HAP-1 (cell line): ENCODE measurements around the gene GPR21.

Experiments used
- DNase-seq, 2 experiments: peaks; one replicate each; pipeline ENCODE4 v3.0.0-alpha.2; 2016 to 2020; ENCODE audit warnings: low spot score in 2 of 2
- H3K27me3 ChIP-seq: fragments of 250-450 bp; sonication (Bioruptor Pico); 2 replicates; pipeline ENCODE4 v1.5.1; 2020; ENCODE audit warnings: low read depth, mild to moderate bottlenecking, moderate library complexity
- H3K36me3 ChIP-seq: fragments of 250-450 bp; sonication (Bioruptor Pico); replicated peaks from 2 replicates; pipeline ENCODE4 v1.5.1; 2020; ENCODE audit warnings: mild to moderate bottlenecking
- H3K4me1 ChIP-seq: fragments of 250-450 bp; sonication (Bioruptor Pico); 2 replicates; pipeline ENCODE4 v1.5.1; 2020; ENCODE audit warnings: mild to moderate bottlenecking
- H3K4me3 ChIP-seq: fragments of 250-450 bp; sonication (Bioruptor Pico); 2 replicates; pipeline ENCODE4 v1.5.1; 2020; ENCODE audit warnings: mild to moderate bottlenecking, moderate library complexity
- H3K9me3 ChIP-seq: fragments of 250-450 bp; sonication (Bioruptor Pico); 2 replicates; pipeline ENCODE4 v1.5.1; 2020; ENCODE audit warnings: mild to moderate bottlenecking, moderate library complexity
- in situ Hi-C: fragments of 300-500 bp; cut with MboI; formaldehyde crosslinking; loops from 3 replicates; pipeline ENCODE4 v1.14.3; 2020; ENCODE audit warnings: low sequenced_read_pairs, inconsistent platforms, mixed read lengths

GPR21 gene

DNA sequence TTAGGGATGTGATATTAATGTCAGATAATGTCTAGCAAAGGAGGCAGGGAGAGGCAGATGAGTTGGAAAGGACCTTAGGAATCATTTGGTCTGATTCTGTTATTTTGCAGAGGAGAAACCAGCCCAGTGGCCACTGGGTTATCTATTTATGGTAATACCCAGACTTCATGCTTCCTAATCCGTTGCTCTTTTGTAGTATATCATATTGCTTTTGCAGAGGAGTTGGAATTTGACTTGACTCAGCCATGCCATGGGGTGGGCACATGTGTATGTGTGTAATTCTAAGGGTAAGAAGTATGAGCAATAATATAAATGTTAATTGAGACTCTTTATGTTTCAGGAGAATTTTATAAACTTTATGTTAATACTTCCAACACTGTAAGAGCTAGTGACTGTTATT lies 7.3 kb downstream of the GPR21 start:
- in situ Hi-C loops = no loop called here
- Histone ChIP-seq H3K9me3 (no peaks in the 10 kb centered on the region), H3K4me1 (no peaks in the 10 kb centered on the region), H3K36me3 (no peaks in the 10 kb centered on the region; the same call in none of the 2 replicates), H3K27me3 (no peaks in the 10 kb centered on the region), H3K4me3 (no peak overlapping the region)
- no peak for DNase-seq

DNA sequence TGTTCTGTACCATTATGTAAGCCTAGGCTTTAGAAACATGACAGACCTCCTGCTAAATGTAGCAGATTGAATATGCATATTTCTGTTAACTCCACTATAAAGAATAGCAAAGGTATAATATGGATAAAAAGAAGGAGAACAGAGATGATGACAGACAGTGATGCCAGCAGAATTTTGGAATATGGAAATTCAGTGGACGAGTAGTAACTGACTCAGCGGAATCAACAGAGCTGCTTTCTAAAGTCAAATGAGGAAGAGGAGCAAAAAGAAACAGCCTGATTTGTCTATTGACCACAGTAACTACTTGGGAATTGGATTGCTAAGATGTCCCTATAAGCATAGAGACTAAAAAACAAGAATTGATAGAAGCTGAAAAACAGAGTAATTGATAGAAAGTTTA lies 8.0 kb downstream of the GPR21 start:
- Histone ChIP-seq H3K36me3 (no peaks in the 10 kb centered on the region; the same call in none of the 2 replicates), H3K4me3 (no peak overlapping the region), H3K27me3 (no peaks in the 10 kb centered on the region), H3K4me1 (no peaks in the 10 kb centered on the region), H3K9me3 (no peaks in the 10 kb centered on the region)
- DNase-seq = no peak
- in situ Hi-C loops = no loop called here

DNA sequence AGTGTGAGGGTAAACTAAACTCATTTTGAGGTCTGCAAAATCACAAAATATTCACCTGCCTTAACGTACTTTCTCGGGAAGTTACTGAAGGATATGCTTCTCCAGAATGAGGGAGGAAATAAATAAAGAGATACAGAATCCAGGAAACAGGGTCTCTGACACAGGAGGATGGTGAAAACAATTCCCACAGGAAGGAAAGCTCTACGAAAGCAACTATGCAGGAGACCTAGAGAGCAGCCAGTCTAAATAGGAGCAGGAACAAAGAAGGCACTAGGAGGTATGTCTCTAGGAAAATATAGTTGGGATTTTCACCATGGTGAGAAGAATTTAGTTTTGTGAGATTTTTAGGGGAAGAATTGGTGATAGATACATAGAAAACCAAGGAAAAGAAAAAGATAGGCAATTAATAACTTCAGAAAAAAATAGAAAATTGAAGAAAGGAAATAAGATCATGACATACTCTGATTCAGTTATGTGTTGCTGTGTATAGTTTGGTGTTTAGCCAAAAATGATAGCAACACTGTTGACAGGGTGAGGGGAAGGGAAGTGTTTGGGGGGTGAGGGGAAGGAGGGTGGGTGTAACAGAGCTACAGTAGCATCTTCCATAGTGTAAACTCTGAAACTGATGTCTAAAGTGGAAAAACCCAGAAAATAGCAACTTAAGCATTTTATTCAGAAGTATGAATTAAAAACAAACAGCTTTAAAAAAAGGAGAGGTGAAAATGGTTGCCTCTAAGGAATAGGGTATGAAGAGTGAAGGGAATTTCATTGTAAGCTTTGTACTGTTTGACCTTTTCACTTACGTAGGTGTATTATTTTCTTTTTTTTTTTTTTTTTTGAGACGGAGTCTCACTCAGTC lies 9.8 kb downstream of the GPR21 start:
- no peaks in the 10 kb centered on the region; the same call in none of the 2 replicates for H3K36me3 ChIP-seq
- no peak overlapping the region for H3K4me3 ChIP-seq
- no peaks in the 10 kb centered on the region for H3K9me3 ChIP-seq
- in situ Hi-C loops = no loop called here
- DNase-seq = no peak
- no peaks in the 10 kb centered on the region for H3K27me3 ChIP-seq
- H3K4me1 ChIP-seq = no peaks in the 10 kb centered on the region

DNA sequence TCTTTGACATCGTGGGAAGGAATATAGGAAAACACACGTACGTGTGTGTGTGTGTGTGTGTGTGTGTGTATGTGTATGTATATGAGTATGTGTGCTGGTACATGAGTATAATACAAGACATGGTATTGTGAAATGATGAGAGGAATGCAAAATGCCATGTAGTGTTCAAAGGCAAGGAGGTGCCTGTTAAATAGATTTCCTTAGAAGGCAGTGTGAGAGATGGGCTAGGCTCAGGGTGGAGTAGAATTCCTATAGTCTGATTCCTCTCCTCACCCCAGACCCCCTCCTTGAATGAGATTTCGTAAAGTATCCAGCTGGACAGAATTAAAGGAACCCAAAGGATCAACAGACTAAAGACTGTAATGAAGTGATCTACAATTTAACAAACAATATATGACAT lies 11.1 kb downstream of the GPR21 start:
- no peaks in the 10 kb centered on the region; the same call in none of the 2 replicates for H3K36me3 ChIP-seq
- no peaks in the 10 kb centered on the region for H3K27me3 ChIP-seq
- in situ Hi-C loops = no loop called here
- no peaks in the 10 kb centered on the region for H3K4me1 ChIP-seq
- no peak for DNase-seq
- H3K4me3 ChIP-seq = no peak overlapping the region
- H3K9me3 ChIP-seq = no peaks in the 10 kb centered on the region

- no peaks in the 10 kb centered on the region; the same call in 1 of the 2 replicates for H3K4me1 ChIP-seq
- DNase-seq = no peak
- H3K4me3 ChIP-seq = no peak overlapping the region
- no peaks in the 10 kb centered on the region; the same call in 1 of the 2 replicates for H3K36me3 ChIP-seq
- H3K9me3 ChIP-seq = no peaks in the 10 kb centered on the region
- H3K27me3 ChIP-seq = no peaks in the 10 kb centered on the region
- in situ Hi-C loops = no loop called here
Observed at GRCh38 chr9:123046406-123047195, 13.1 kb downstream of the GPR21 start.

DNA sequence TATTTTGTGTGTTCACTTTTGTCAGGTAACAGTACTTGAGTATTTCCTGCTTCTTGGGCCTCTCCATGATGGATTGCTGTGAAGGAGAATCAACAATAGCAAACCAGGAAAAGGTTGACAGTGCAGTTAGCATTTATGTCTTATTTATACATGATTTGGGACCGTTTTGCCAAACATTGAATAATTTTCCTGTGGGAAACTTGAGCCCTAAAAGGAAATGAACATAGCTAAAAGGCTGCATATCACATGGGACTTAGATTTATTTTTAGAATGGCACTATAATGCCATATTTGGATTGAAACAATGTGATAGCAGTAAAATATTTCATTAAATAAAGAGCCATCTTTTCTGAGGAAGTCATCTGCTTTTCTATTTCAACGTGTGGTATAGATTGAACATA lies 15.3 kb downstream of the GPR21 start:
- no peak for DNase-seq
- Histone ChIP-seq H3K9me3 (no peaks in the 10 kb centered on the region), H3K27me3 (no peaks in the 10 kb centered on the region), H3K4me1 (peaks cover 9% of the 10 kb centered on the region; the same call in 1 of the 2 replicates), H3K36me3 (no peaks in the 10 kb centered on the region), H3K4me3 (no peak overlapping the region)
- in situ Hi-C loops = no loop called here

DNA sequence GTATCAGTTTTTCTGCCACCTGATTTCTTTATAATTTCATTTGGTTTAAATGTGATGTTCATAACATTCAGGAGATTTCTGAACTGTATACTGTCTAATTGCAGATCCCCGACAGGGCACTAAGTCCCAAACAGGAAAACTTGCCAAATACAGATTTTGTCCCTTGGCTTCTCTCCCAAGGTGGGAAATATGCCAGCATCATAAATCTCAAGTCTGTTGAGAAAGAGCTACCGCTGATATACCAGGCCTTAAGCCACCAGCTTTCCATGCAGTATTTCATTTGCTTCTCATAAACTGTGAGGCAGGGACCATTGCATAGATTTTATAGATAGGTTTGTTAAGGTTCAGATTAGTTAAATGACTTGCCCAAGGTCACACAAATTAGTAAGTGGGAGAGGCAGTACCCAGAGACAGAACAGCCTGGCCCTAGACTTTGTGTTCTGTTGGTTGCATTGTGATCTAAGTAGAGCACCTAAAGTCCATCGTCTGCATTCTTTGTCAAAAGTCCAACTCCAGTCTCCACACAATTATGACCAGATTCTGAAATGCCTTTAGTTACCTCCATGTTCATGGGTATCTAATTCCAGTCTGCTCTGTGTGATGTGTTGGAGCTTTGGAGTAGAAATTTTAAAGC lies 16.2 kb downstream of the GPR21 start:
- no peak overlapping the region for H3K4me3 ChIP-seq
- in situ Hi-C loops = no loop called here
- no peaks in the 10 kb centered on the region for H3K27me3 ChIP-seq
- no peaks in the 10 kb centered on the region for H3K9me3 ChIP-seq
- peaks cover 12% of the 10 kb centered on the region; the same call in 1 of the 2 replicates for H3K4me1 ChIP-seq
- H3K36me3 ChIP-seq = peaks cover 3% of the 10 kb centered on the region; the same call in 1 of the 2 replicates
- no peak for DNase-seq

DNA sequence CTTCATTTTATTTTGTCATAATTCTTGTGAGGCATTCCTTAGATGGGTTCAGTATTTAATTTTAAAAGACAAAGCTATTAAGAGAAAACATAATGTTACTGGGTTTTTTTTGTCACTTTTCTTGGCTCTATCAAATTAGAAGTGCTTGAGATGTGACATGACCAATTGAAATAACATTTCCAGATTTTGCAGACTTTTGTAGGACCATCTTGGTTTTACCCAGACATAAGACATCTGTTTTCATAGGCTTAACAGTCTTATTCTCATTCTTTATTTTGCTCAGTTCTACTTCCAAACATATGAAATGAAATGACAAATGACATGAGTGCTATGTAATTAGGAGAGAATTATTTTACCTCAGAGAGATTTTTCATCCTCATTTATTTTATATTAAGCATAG lies 19.6 kb downstream of the GPR21 start:
- no peaks in the 10 kb centered on the region for H3K9me3 ChIP-seq
- in situ Hi-C loops = no loop called here
- H3K4me1 ChIP-seq = peaks cover 15% of the 10 kb centered on the region; the same call in 1 of the 2 replicates
- no peak overlapping the region for H3K4me3 ChIP-seq
- peaks cover 8% of the 10 kb centered on the region for H3K36me3 ChIP-seq
- H3K27me3 ChIP-seq = no peaks in the 10 kb centered on the region
- no peak for DNase-seq

- Histone ChIP-seq H3K27me3 (no peaks in the 10 kb centered on the region), H3K4me3 (no peak overlapping the region), H3K36me3 (peaks cover 8% of the 10 kb centered on the region), H3K4me1 (peaks cover 15% of the 10 kb centered on the region; the same call in 1 of the 2 replicates), H3K9me3 (no peaks in the 10 kb centered on the region)
- DNase-seq = peak in 1 of 2 experiments; percentile 13
- in situ Hi-C loops = no loop called here
Observed at GRCh38 chr9:123053711-123054110, 20.2 kb downstream of the GPR21 start.

DNA sequence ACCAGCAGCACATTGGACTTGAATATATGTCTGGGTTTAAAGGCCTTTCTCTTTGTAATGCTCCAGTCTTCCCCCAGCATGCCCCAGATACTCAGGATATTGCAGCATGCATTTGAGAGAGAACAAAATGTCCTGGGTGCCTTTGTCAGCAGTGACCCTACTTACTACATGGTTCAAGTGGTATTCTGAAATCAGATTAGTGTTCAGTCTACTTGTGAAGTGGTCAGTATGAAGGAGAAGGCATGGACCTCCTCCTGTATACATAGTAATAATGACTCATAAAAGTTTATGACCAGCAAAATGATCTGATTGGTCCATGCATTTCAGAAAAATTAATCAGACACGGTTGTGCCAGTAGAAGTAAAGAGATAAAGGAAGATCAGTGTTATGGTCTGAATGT lies 25.4 kb downstream of the GPR21 start:
- Histone ChIP-seq H3K4me3 (no peak overlapping the region), H3K4me1 (peaks cover 5% of the 10 kb centered on the region; the same call in 1 of the 2 replicates), H3K36me3 (peaks cover 8% of the 10 kb centered on the region), H3K9me3 (no peaks in the 10 kb centered on the region), H3K27me3 (no peaks in the 10 kb centered on the region)
- in situ Hi-C loops = no loop called here
- DNase-seq = no peak

DNA sequence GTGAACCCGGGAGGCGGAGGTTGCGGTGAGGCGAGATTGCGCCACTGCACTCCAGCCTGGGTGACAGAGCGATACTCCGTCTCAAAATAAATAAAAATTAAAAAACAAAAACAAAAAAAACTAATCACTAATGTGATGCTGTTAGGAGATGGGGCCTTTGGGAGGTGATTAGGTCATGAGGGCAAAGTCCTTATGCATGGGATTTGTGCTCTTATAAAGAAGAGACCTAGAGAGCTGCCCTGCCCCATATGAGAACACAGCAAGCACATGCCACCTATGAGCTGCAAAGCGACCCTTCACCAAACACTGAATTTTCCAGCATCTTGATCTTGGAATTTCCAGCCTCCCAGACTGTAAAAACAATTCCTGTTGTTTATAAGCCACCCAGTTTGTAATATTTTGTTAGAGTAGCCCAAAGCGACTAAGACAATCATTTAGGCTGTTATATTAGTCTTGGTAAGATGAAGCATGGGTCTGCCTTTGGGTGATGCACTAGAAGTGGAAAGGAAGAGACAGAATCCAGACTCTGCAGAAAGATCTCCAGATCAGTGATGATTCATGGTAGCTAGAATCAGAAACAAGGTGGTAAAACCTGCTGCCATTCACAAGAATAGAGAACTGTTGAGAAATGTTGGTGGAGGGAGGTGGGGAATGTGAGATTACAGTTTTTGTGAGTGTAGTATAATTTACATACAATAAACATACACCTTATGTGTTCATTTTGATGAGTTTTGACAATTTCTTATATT lies 26.2 kb downstream of the GPR21 start:
- in situ Hi-C loops = no loop called here
- Histone ChIP-seq H3K9me3 (no peaks in the 10 kb centered on the region), H3K4me1 (peaks cover 3% of the 10 kb centered on the region; the same call in 1 of the 2 replicates), H3K36me3 (peaks cover 5% of the 10 kb centered on the region), H3K4me3 (no peak overlapping the region), H3K27me3 (no peaks in the 10 kb centered on the region)
- DNase-seq = no peak

DNA sequence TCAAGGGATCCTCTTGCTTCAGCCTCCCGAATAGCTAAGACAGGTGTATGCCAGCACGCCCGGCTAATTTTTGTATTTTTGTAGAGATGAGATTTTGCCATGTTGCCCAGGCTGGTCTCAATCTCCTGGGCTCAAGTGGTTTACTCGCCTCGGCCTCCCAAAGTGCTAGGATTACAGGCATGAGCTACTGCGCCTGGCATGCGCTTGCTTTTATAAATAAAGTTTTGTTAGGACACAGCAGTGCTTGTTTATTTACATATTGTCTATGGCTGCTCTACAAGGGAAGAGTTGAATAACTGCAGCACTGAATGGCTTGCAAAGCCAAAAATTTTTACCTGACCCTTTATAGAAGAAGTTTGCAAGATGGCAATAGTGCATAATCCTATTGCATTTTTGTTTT lies 27.7 kb downstream of the GPR21 start:
- no peaks in the 10 kb centered on the region for H3K27me3 ChIP-seq

More for the DNA sequence above, 27.7 kb downstream of the GPR21 start:
- in situ Hi-C loops = no loop called here
- peaks cover under 1% of the 10 kb centered on the region; the same call in 1 of the 2 replicates for H3K4me1 ChIP-seq
- DNase-seq = no peak
- no peak overlapping the region for H3K4me3 ChIP-seq
- H3K9me3 ChIP-seq = no peaks in the 10 kb centered on the region
- H3K36me3 ChIP-seq = peaks cover 8% of the 10 kb centered on the region
